ENCODE measurements around the gene KLHL26.

The KLHL26 gene

DNA sequence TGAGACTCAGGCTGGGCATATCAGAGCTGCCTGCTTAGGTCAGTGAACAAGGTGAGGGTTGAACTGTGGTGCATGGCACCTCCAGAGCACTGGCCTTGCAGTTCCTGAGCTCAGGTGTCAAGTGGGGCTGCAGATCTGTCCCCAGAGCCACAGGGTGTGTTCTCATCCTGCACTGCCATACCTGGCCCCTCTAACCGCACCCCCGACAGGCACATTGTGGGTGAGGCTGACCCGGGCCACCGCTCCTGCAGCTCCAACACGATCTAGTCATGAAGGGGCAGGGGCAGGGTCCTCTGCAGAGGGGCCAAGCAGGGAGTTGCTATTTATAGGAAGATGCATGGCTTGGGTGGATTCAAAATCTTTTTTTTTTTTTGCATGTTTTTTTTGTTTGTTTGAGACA is 30.0 kb downstream of the KLHL26 start (continued):
- no peak for TF ChIP-seq HOXA7 (CRISPR knock-in tag; IDR thresholded peaks at IDR 0.05; ENCODE audit: borderline replicate concordance)
- TF ChIP-seq SCRT2 (tag by site-specific recombination; IDR thresholded peaks at IDR 0.05) = no peak
- TF ChIP-seq, protein P1, sequence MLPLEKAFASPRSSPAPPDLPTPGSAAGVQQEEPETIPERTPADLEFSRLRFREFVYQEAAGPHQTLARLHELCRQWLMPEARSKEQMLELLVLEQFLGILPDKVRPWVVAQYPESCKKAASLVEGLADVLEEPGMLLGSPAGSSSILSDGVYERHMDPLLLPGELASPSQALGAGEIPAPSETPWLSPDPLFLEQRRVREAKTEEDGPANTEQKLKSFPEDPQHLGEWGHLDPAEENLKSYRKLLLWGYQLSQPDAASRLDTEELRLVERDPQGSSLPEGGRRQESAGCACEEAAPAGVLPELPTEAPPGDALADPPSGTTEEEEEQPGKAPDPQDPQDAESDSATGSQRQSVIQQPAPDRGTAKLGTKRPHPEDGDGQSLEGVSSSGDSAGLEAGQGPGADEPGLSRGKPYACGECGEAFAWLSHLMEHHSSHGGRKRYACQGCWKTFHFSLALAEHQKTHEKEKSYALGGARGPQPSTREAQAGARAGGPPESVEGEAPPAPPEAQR (tag by site-specific recombination; IDR thresholded peaks at IDR 0.05) = no peak
- no peak for TF ChIP-seq ZNF664 (tag by site-specific recombination; IDR thresholded peaks at IDR 0.05)
- no peak for TF ChIP-seq ZBTB21 (tag by site-specific recombination; IDR thresholded peaks at IDR 0.05)
- TF ChIP-seq OSR2 (tag by site-specific recombination; IDR thresholded peaks at IDR 0.05) = no peak

DNA sequence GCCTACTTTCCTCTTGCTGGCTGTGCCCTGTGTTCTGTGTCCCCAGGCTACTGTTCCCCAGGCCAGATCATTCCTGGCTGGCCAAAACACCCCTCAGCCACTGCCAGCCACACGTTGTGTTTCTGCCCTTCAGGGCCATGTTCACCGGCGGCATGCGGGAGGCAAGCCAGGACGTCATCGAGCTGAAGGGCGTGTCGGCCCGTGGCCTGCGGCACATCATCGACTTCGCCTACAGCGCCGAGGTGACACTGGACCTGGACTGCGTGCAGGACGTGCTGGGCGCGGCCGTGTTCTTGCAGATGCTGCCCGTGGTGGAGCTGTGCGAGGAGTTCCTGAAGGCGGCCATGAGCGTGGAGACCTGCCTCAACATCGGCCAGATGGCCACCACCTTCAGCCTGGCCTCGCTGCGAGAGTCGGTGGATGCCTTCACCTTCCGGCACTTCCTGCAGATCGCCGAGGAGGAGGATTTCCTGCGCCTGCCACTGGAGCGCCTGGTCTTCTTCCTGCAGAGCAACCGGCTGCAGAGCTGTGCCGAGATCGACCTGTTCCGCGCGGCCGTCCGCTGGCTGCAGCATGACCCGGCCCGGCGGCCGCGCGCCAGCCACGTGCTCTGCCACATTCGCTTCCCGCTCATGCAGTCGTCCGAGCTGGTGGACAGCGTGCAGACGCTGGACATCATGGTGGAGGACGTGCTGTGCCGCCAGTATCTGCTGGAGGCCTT is 30.9 kb downstream of the KLHL26 start:
- ChIA-PET POLR2A (no interaction called here), CTCF (interaction anchor here (0.7 kb wide), 1 partner anchor 46 kb away, joined by 4 read pairs; no protein-coding TSS in a partner anchor)
- peaks cover 0 to 27% of the 10 kb centered on the region in 2 experiments; a peak in 2 of 3 replicates for H3K36me3 ChIP-seq (ENCODE audit: control insufficient read depth in 2 of 2, insufficient read depth in 1 of 2, low read length in 2 of 2)
- no peaks in the 10 kb centered on the region for H3K9me3 ChIP-seq (ENCODE audit: control insufficient read depth, insufficient read depth, low read depth, low read length)
- no peak for TF ChIP-seq ZNF473 (tag by site-specific recombination; IDR thresholded peaks at IDR 0.05)
- TF ChIP-seq, protein P2, sequence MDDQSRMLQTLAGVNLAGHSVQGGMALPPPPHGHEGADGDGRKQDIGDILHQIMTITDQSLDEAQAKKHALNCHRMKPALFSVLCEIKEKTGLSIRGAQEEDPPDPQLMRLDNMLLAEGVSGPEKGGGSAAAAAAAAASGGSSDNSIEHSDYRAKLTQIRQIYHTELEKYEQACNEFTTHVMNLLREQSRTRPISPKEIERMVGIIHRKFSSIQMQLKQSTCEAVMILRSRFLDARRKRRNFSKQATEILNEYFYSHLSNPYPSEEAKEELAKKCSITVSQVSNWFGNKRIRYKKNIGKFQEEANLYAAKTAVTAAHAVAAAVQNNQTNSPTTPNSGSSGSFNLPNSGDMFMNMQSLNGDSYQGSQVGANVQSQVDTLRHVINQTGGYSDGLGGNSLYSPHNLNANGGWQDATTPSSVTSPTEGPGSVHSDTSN (CRISPR knock-in tag; IDR thresholded peaks at IDR 0.05) = peak; percentile 50; the same call in 1 of the 2 replicates
- H3K4me3 ChIP-seq (ENCODE audit: low read depth, low read length) = no peak overlapping the region
- H3K4me1 ChIP-seq (ENCODE audit: control insufficient read depth, insufficient read depth, low read length) = no peaks in the 10 kb centered on the region
- no peak overlapping the region for H3K27ac ChIP-seq (ENCODE audit: extremely low read depth, low read depth, low read length)

DNA sequence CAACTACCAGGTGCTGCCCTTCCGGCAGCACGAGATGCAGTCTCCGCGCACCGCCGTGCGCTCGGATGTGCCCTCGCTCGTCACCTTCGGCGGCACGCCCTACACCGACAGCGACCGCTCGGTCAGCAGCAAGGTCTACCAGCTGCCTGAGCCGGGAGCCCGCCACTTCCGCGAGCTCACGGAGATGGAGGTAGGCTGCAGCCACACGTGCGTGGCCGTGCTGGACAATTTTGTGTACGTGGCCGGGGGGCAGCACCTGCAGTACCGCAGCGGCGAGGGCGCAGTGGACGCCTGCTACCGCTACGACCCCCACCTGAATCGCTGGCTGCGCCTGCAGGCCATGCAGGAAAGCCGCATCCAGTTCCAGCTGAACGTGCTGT is 31.4 kb downstream of the KLHL26 start:
- CTCF ChIA-PET = interaction anchor here (0.7 kb wide), 1 partner anchor 47 kb away, joined by 4 read pairs; no protein-coding TSS in a partner anchor
- TF ChIP-seq ZFP69B (tag by site-specific recombination; IDR thresholded peaks at IDR 0.05) (no peak), ZBTB7A (tag by site-specific recombination; IDR thresholded peaks at IDR 0.05; ENCODE audit: low read depth) (no peak), ZFP41 (tag by site-specific recombination; IDR thresholded peaks at IDR 0.05; ENCODE audit: borderline replicate concordance) (no peak), KLF1 (tag by site-specific recombination; IDR thresholded peaks at IDR 0.05) (no peak), KLF16 (tag by site-specific recombination; IDR thresholded peaks at IDR 0.05) (no peak), ZNF239 (tag by site-specific recombination; IDR thresholded peaks at IDR 0.05) (no peak)
- TF ChIP-seq, protein P3, sequence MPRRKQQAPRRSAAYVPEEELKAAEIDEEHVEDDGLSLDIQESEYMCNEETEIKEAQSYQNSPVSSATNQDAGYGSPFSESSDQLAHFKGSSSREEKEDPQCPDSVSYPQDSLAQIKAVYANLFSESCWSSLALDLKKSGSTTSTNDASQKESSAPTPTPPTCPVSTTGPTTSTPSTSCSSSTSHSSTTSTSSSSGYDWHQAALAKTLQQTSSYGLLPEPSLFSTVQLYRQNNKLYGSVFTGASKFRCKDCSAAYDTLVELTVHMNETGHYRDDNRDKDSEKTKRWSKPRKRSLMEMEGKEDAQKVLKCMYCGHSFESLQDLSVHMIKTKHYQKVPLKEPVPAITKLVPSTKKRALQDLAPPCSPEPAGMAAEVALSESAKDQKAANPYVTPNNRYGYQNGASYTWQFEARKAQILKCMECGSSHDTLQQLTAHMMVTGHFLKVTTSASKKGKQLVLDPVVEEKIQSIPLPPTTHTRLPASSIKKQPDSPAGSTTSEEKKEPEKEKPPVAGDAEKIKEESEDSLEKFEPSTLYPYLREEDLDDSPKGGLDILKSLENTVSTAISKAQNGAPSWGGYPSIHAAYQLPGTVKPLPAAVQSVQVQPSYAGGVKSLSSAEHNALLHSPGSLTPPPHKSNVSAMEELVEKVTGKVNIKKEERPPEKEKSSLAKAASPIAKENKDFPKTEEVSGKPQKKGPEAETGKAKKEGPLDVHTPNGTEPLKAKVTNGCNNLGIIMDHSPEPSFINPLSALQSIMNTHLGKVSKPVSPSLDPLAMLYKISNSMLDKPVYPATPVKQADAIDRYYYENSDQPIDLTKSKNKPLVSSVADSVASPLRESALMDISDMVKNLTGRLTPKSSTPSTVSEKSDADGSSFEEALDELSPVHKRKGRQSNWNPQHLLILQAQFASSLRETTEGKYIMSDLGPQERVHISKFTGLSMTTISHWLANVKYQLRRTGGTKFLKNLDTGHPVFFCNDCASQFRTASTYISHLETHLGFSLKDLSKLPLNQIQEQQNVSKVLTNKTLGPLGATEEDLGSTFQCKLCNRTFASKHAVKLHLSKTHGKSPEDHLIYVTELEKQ (tag by site-specific recombination; IDR thresholded peaks at IDR 0.05; ENCODE audit: borderline replicate concordance) = no peak
- TF ChIP-seq, protein P4, sequence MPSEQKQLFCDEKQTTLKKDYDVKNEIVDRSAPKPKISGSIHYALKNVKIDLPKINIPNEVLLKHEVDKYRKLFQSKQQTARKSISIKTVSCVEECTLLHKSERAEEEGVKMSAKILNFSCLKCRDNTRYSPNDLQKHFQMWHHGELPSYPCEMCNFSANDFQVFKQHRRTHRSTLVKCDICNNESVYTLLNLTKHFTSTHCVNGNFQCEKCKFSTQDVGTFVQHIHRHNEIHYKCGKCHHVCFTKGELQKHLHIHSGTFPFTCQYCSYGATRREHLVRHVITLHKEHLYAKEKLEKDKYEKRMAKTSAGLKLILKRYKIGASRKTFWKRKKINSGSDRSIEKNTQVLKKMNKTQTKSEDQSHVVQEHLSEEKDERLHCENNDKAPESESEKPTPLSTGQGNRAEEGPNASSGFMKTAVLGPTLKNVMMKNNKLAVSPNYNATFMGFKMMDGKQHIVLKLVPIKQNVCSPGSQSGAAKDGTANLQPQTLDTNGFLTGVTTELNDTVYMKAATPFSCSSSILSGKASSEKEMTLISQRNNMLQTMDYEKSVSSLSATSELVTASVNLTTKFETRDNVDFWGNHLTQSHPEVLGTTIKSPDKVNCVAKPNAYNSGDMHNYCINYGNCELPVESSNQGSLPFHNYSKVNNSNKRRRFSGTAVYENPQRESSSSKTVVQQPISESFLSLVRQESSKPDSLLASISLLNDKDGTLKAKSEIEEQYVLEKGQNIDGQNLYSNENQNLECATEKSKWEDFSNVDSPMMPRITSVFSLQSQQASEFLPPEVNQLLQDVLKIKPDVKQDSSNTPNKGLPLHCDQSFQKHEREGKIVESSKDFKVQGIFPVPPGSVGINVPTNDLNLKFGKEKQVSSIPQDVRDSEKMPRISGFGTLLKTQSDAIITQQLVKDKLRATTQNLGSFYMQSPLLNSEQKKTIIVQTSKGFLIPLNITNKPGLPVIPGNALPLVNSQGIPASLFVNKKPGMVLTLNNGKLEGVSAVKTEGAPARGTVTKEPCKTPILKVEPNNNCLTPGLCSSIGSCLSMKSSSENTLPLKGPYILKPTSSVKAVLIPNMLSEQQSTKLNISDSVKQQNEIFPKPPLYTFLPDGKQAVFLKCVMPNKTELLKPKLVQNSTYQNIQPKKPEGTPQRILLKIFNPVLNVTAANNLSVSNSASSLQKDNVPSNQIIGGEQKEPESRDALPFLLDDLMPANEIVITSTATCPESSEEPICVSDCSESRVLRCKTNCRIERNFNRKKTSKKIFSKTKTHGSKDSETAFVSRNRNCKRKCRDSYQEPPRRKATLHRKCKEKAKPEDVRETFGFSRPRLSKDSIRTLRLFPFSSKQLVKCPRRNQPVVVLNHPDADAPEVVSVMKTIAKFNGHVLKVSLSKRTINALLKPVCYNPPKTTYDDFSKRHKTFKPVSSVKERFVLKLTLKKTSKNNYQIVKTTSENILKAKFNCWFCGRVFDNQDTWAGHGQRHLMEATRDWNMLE (tag by site-specific recombination; conservative IDR thresholded peaks at IDR 0.05; ENCODE audit: low read depth) = no peak
- TF ChIP-seq, protein P5, sequence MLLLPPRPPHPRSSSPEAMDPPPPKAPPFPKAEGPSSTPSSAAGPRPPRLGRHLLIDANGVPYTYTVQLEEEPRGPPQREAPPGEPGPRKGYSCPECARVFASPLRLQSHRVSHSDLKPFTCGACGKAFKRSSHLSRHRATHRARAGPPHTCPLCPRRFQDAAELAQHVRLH (tag by site-specific recombination; IDR thresholded peaks at IDR 0.05) = no peak
- peaks cover 0 to 27% of the 10 kb centered on the region in 2 experiments; a peak in 2 of 3 replicates for H3K36me3 ChIP-seq (ENCODE audit: control insufficient read depth in 2 of 2, insufficient read depth in 1 of 2, low read length in 2 of 2)
- H3K4me1 ChIP-seq (ENCODE audit: control insufficient read depth, insufficient read depth, low read length) = no peaks in the 10 kb centered on the region
- no peak overlapping the region for H3K4me3 ChIP-seq (ENCODE audit: low read depth, low read length)
- no peaks in the 10 kb centered on the region for H3K9me3 ChIP-seq (ENCODE audit: control insufficient read depth, insufficient read depth, low read depth, low read length)
- POLR2A ChIA-PET = no interaction called here
- no peak overlapping the region for H3K27ac ChIP-seq (ENCODE audit: extremely low read depth, low read depth, low read length)

All from HEK293 (cell line).